Breast epithelium (tissue), 4 donors: ENCODE results near the gene USPL1. TPM values are rescaled to one million over a fixed set of nuclear protein-coding genes. Genes with fewer than 3 reads are reported as not detected.
A peak's percentile ranks its signal among the peaks of the same experiment; 100 is the strongest.
"Not testable (repeated sequence)": the region's sequence is repeated elsewhere in the genome, so short reads cannot be mapped to it uniquely, and the experiment has no call there.

Source experiments
- DNase-seq, 2 donors: peaks; one replicate each; pipeline ENCODE4 v3.0.0-alpha.2; 2019; ENCODE audit warnings: low spot score in 2 of 2
- H3K27ac ChIP-seq, 2 donors: fragments of 200-600 bp; sonication (generic) in 1 of 2; one replicate each; pipeline ENCODE4 v1.5.1; 2016 to 2019; ENCODE audit warnings: mild to moderate bottlenecking in 1 of 2
- H3K27me3 ChIP-seq, 2 donors: fragments of 200-600 bp; sonication (generic) in 1 of 2; one replicate each; pipeline versions ENCODE4 v1.5.1 to v1.6.0; 2017 to 2019; ENCODE audit warnings: control low read depth in 1 of 2, mild to moderate bottlenecking in 1 of 2
- H3K36me3 ChIP-seq: fragments of 200-600 bp; one replicate; pipeline ENCODE4 v1.5.1; 2019
- H3K4me1 ChIP-seq, 2 donors: fragments of 200-600 bp; sonication (generic); one replicate each; pipeline ENCODE4 v1.5.1; 2016 to 2019; ENCODE audit warnings: control low read depth in 1 of 2
- H3K4me3 ChIP-seq, 3 donors: fragments of 200-600 bp; sonication (generic); 1 replicate in 2 of 3; 2 replicates in 1 of 3; pipeline ENCODE4 v1.5.1; 2016 to 2019; ENCODE audit warnings: mild to moderate bottlenecking in 3 of 3, moderate library complexity in 2 of 3
- H3K9me3 ChIP-seq, 2 donors: fragments of 200-600 bp; sonication (generic) in 1 of 2; one replicate each; pipeline ENCODE4 v1.5.1; 2016 to 2019; ENCODE audit warnings: control low read depth in 1 of 2
- CTCF ChIP-seq, 3 donors: fragments of 450-650 bp; IDR thresholded peaks; one replicate each; pipeline ENCODE4 v1.5.1; 2016 to 2017; ENCODE audit warnings: antibody characterized with exemption in 3 of 3, mild to moderate bottlenecking in 3 of 3, moderate library complexity in 3 of 3
- POLR2A ChIP-seq: fragments of 450-650 bp; IDR thresholded peaks from one replicate; pipeline ENCODE4 v1.6.1; 2016; ENCODE audit warnings: antibody characterized with exemption, mild to moderate bottlenecking, moderate library complexity
- POLR2AphosphoS5 ChIP-seq, 3 donors: sonication (generic); formaldehyde crosslinking; IDR thresholded peaks; one replicate each; pipeline ENCODE4 v1.6.1; 2017; ENCODE audit warnings: antibody characterized with exemption in 3 of 3
- intact Hi-C: fragments of 100-400 bp; cut with DNase I; formaldehyde crosslinking; loops from one replicate; pipeline ENCODE4 v1.15.1; 2023; ENCODE audit warnings: low total_unique reads
- total RNA-seq, 3 donors: library from RNA; depleted of rRNA; stranded (reverse); fragments of >200 nt; gene quantifications; one replicate each; pipeline ENCODE4 v1.1.0, GENCODE V29; 2016

Gene USPL1
- total RNA-seq, 3 donors from 2014 or later = 27.8 to 40.0 (median 28.2) TPM

GRCh38 chr13:30605052-30605451 is 12.7 kb upstream of the USPL1 start:
- TF ChIP-seq CTCF (IDR thresholded peaks at IDR 0.05) = no peak
- no peak for TF ChIP-seq POLR2AphosphoS5 (IDR thresholded peaks at IDR 0.05)
- TF ChIP-seq POLR2A = no peak
- Histone ChIP-seq H3K4me3 (no peak overlapping the region), H3K4me1 (no peaks in the 10 kb centered on the region), H3K9me3 (no peaks in the 10 kb centered on the region), H3K36me3 (no peaks in the 10 kb centered on the region), H3K27me3 (no peaks in the 10 kb centered on the region), H3K27ac (no peak overlapping the region)
- intact Hi-C loops = no loop called here
- no peak for DNase-seq

- H3K4me3 ChIP-seq, H3K36me3 ChIP-seq, H3K27me3 ChIP-seq, H3K27ac ChIP-seq, intact Hi-C loops, H3K4me1 ChIP-seq, DNase-seq, H3K9me3 ChIP-seq: not testable (repeated sequence)
These were observed 10.5 kb upstream of the USPL1 start for GRCh38 chr13:30607186-30607585.

- Histone ChIP-seq H3K4me3 (no peak overlapping the region), H3K27ac (no peak overlapping the region), H3K36me3 (no peaks in the 10 kb centered on the region), H3K27me3 (no peaks in the 10 kb centered on the region), H3K4me1 (no peaks in the 10 kb centered on the region), H3K9me3 (no peaks in the 10 kb centered on the region)
- intact Hi-C loops = no loop called here
- TF ChIP-seq CTCF (IDR thresholded peaks at IDR 0.05) (no peak), POLR2A (no peak), POLR2AphosphoS5 (IDR thresholded peaks at IDR 0.05) (no peak)
- no peak for DNase-seq
These were observed 9.8 kb upstream of the USPL1 start for GRCh38 chr13:30607908-30608307.

GRCh38 chr13:30608364-30608763 is 9.4 kb upstream of the USPL1 start:
- TF ChIP-seq POLR2AphosphoS5 (IDR thresholded peaks at IDR 0.05) = no peak
- peak overlapping the region in 1 of 2 donors; percentile 30 for H3K27ac ChIP-seq
- no peak for DNase-seq

GRCh38 chr13:30610311-30610710 is 7.4 kb upstream of the USPL1 start:
- intact Hi-C loops = loop anchor here (10.0 kb wide), 1 partner anchor 146 kb away; the partner anchor contains the start of gene HMGB1
- DNase-seq = no peak

More at GRCh38 chr13:30608364-30608763, 9.4 kb upstream of the USPL1 start:
- Histone ChIP-seq H3K4me1 (no peaks in the 10 kb centered on the region), H3K9me3 (no peaks in the 10 kb centered on the region), H3K4me3 (no peak overlapping the region), H3K27me3 (no peaks in the 10 kb centered on the region), H3K36me3 (no peaks in the 10 kb centered on the region)
- intact Hi-C loops = no loop called here

GRCh38 chr13:30615481-30615865 is 2.2 kb upstream of the USPL1 start:
- Histone ChIP-seq H3K36me3 (no peaks in the 10 kb centered on the region), H3K9me3 (no peaks in the 10 kb centered on the region), H3K4me1 (peaks cover 0 to 6% of the 10 kb centered on the region in 2 donors), H3K27me3 (no peaks in the 10 kb centered on the region), H3K4me3 (peak overlapping the region; percentile 74 to 86 (median 78)), H3K27ac (peak overlapping the region; percentile 99 to 100)
- TF ChIP-seq CTCF (IDR thresholded peaks at IDR 0.05) (no peak), POLR2AphosphoS5 (IDR thresholded peaks at IDR 0.05) (no peak)
- DNase-seq = no peak
- intact Hi-C loops = loop anchor here (10.0 kb wide), 1 partner anchor 151 kb away; the partner anchor contains the start of gene HMGB1

More at GRCh38 chr13:30610311-30610710, 7.4 kb upstream of the USPL1 start:
- H3K9me3 ChIP-seq = no peaks in the 10 kb centered on the region
- TF ChIP-seq POLR2A (no peak), CTCF (IDR thresholded peaks at IDR 0.05) (no peak), POLR2AphosphoS5 (IDR thresholded peaks at IDR 0.05) (no peak)
- H3K27me3 ChIP-seq = no peaks in the 10 kb centered on the region
- H3K27ac ChIP-seq = no peak overlapping the region
- no peaks in the 10 kb centered on the region for H3K4me1 ChIP-seq
- H3K36me3 ChIP-seq = no peaks in the 10 kb centered on the region
- no peak overlapping the region for H3K4me3 ChIP-seq
